ENCODE results near the gene CLNK. TPM values are rescaled to one million over a fixed set of nuclear protein-coding genes. Genes with fewer than 3 reads are reported as not detected.

The CLNK gene
- total and polyA plus RNA-seq, 2 of the 13 experiments (the other 11 are each of a cell fraction or from before 2014, with no cell fraction given): not detected

GRCh38 chr4:10656420-10656819 lies 28.1 kb downstream of the CLNK start (continued):
- TF ChIP-seq GPBP1L1 (CRISPR knock-in tag; IDR thresholded peaks at IDR 0.05) (no peak), THAP11 (CRISPR knock-in tag; IDR thresholded peaks at IDR 0.05) (no peak), ZNF784 (CRISPR knock-in tag; IDR thresholded peaks at IDR 0.05; ENCODE audit: borderline replicate concordance) (no peak), FOXA3 (CRISPR knock-in tag; IDR thresholded peaks at IDR 0.05) (no peak), SAFB2 (CRISPR knock-in tag; IDR thresholded peaks at IDR 0.05; ENCODE audit: borderline replicate concordance, low read depth) (no peak), ZNF713 (CRISPR knock-in tag; IDR thresholded peaks at IDR 0.05) (no peak)

GRCh38 chr4:10655968-10656367 lies 28.6 kb downstream of the CLNK start:
- in situ Hi-C loops (cut with HindIII; ENCODE audit: extremely low pct_ligation_motif_present, low pct_unique_long_range_greater_than_20kb): no loop called here
- Histone ChIP-seq H3K4me2 (ENCODE audit: low read depth, low read length) (no peak overlapping the region), H2AFZ (ENCODE audit: low read length) (no peak overlapping the region), H3K4me1 (ENCODE audit: insufficient read depth, low read length) (no peaks in the 10 kb centered on the region), H4K20me1 (ENCODE audit: insufficient read depth, low read length) (no peaks in the 10 kb centered on the region), H3K9me3 (ENCODE audit: low read length) (no peaks in the 10 kb centered on the region), H3K9ac (ENCODE audit: insufficient read depth, low read depth, low read length) (no peak overlapping the region), H3K27me3 (ENCODE audit: control insufficient read depth in 1 of 2, insufficient read depth in 2 of 2, low read length in 2 of 2) (0 out of 5 replicates have a peak, but pooled peaks cover 0 to 10% of the 10 kb centered on the region in 2 experiments), H3K36me3 (replicated peaks in 1 of 2; ENCODE audit: control insufficient read depth in 1 of 2, insufficient read depth in 2 of 2, low read length in 2 of 2) (no peaks in the 10 kb centered on the region), H3K27ac (ENCODE audit: extremely low read length, insufficient read depth, low read length) (no peak overlapping the region), H3K4me3 (replicated peaks in 1 of 3; ENCODE audit: insufficient read depth in 1 of 3, low read depth in 2 of 3, low read length in 3 of 3) (no peak overlapping the region), H3K79me2 (ENCODE audit: insufficient read depth, low read length) (no peaks in the 10 kb centered on the region)
- ATAC-seq (no peak), DNase-seq (ENCODE audit: low spot score) (no peak), FAIRE-seq (no peak)
- WGBS (ENCODE audit: low lambda C conversion rate): 29% methylated on average over 6 of the region's 6 CpGs
- no TSS peak for BruUV-seq (replicated peaks)
- ChIA-PET CTCF (ENCODE audit: low intra/inter-chr PET ratio, low total read pairs) (no interaction called here), POLR2A (no interaction called here)
- intact Hi-C loops (cut with micrococcal nuclease; ENCODE audit: unreplicated experiment): no loop called here
- TF ChIP-seq SMARCE1 (IDR thresholded peaks at IDR 0.05; ENCODE audit: borderline replicate concordance) (no peak), ZSCAN9 (CRISPR knock-in tag; IDR thresholded peaks at IDR 0.05; ENCODE audit: borderline replicate concordance) (no peak), HDAC2 (CRISPR knock-in tag; IDR thresholded peaks at IDR 0.05) (no peak), ZBTB14 (CRISPR knock-in tag; IDR thresholded peaks at IDR 0.05) (no peak), MAF1 (CRISPR knock-in tag; IDR thresholded peaks at IDR 0.05; ENCODE audit: borderline replicate concordance) (no peak), TP53 (CRISPR knock-in tag; conservative IDR thresholded peaks at IDR 0.05) (no peak), ZBTB26 (CRISPR knock-in tag; IDR thresholded peaks at IDR 0.05; ENCODE audit: borderline replicate concordance) (no peak), UBTF (CRISPR knock-in tag; IDR thresholded peaks at IDR 0.05) (no peak), TFE3 (CRISPR knock-in tag; IDR thresholded peaks at IDR 0.05) (no peak), ZNF619 (CRISPR knock-in tag; IDR thresholded peaks at IDR 0.05) (no peak)
